Stimulated activated CD4-positive, alpha-beta T cell treated with anti-CD3 and anti-CD28 coated beads, Interleukin-4, amount 100 ng/mL, for 24 hours (primary cell): ENCODE measurements around the gene BCAR1.
"Not testable (repeated sequence)": the region's sequence is repeated elsewhere in the genome, so short reads cannot be mapped to it uniquely, and the experiment has no call there.

ENCODE experiments used
- DNase-seq: peaks from one replicate; pipeline ENCODE4 v3.0.0-alpha.2; 2020

BCAR1 gene

GRCh38 chr16:75254359-75254837 is 3.0 kb upstream of the BCAR1 start:
- no peak for DNase-seq

GRCh38 chr16:75252946-75253911 is 1.8 kb upstream of the BCAR1 start:
- no peak for DNase-seq

GRCh38 chr16:75252049-75252864 is 833 bp upstream of the BCAR1 start:
- no peak for DNase-seq

GRCh38 chr16:75250809-75251279 is 580 bp downstream of the BCAR1 start:
- DNase-seq: no peak

- no peak for DNase-seq
These were observed 1.2 kb downstream of the BCAR1 start for GRCh38 chr16:75250089-75250808.

- no peak for DNase-seq
These were observed 2.0 kb downstream of the BCAR1 start for GRCh38 chr16:75249441-75249840.

GRCh38 chr16:75248536-75249380 is 2.7 kb downstream of the BCAR1 start:
- DNase-seq: no peak

- no peak for DNase-seq
These were observed 3.3 kb downstream of the BCAR1 start for GRCh38 chr16:75248142-75248535.

GRCh38 chr16:75247249-75247648 is 4.2 kb downstream of the BCAR1 start:
- no peak for DNase-seq

- no peak for DNase-seq
These were observed 4.8 kb downstream of the BCAR1 start for GRCh38 chr16:75246504-75247205.

- no peak for DNase-seq
These were observed 6.3 kb downstream of the BCAR1 start for GRCh38 chr16:75244844-75245758.

- no peak for DNase-seq
These were observed 7.1 kb downstream of the BCAR1 start for GRCh38 chr16:75244225-75244809.

- no peak for DNase-seq
These were observed 7.7 kb downstream of the BCAR1 start for GRCh38 chr16:75243667-75244224.

- DNase-seq: not testable (repeated sequence)
These were observed 8.9 kb downstream of the BCAR1 start for GRCh38 chr16:75242436-75243078.

GRCh38 chr16:75241955-75242354 is 9.5 kb downstream of the BCAR1 start:
- no peak for DNase-seq

GRCh38 chr16:75241412-75241811 is 10.0 kb downstream of the BCAR1 start:
- no peak for DNase-seq

- not testable (repeated sequence) for DNase-seq
These were observed 10.8 kb downstream of the BCAR1 start for GRCh38 chr16:75240633-75241032.

- DNase-seq: no peak
These were observed 11.8 kb downstream of the BCAR1 start for GRCh38 chr16:75239542-75240122.
